HCT116 (cell line): ENCODE results near the gene SEC22A. TPM values are rescaled to one million over a fixed set of nuclear protein-coding genes. Genes with fewer than 3 reads are reported as not detected.

ENCODE experiments used
- ATAC-seq: fragments of 200-7000 bp; cut with Tn5 transposase; 2 replicates; pipeline ENCODE4 v1.9.1; 2020; ENCODE audit warnings: mild to moderate bottlenecking, moderate library complexity
- BruUV-seq: library from RNA; stranded (reverse); fragments of 400-500 nt; replicated peaks from 2 replicates; lab custom pipeline; 2021; lab: Mats Ljungman, UMichigan
- CTCF ChIA-PET: fragments of 300-600 bp; sonication (Branson Sonifier 250); formaldehyde crosslinking; loops from one replicate; lab custom pipeline; 2021; ENCODE audit warnings: antibody characterized with exemption; lab: Charles Lee
- POLR2A ChIA-PET: fragments of 300-600, 350-600 bp; sonication (Branson Sonifier 250); formaldehyde crosslinking; loops from one replicate; lab custom pipeline; 2021; ENCODE audit warnings: antibody characterized with exemption; lab: Charles Lee
- RAD21 ChIA-PET, 2 experiments: fragments of 300-600 bp; sonication (Branson Sonifier 250); formaldehyde crosslinking; loops; one replicate each; lab custom pipeline; 2023; ENCODE audit warnings: low total read pairs in 2 of 2; ENCODE audit not compliant: uncharacterized antibody in 2 of 2, unreplicated experiment in 2 of 2, low non-redundant PET in 1 of 2; lab: Charles Lee
- DNase-seq: peaks from one replicate; pipeline ENCODE4 v3.0.0-alpha.2; 2010; ENCODE audit warnings: low read depth, low spot score
- H2AFZ ChIP-seq: fragments of 200-600 bp; shearing (Covaris generic), sonication (generic); 2 replicates; pipeline ENCODE4 v1.6.1; 2017; ENCODE audit warnings: low read depth, mixed run types, mixed read lengths, antibody characterized with exemption, low read length; ENCODE audit not compliant: poor library complexity, severe bottlenecking
- H3K27ac ChIP-seq: 2 replicates; pipeline ENCODE4 v1.5.1; 2012; ENCODE audit warnings: low read depth, low read length
- H3K27me3 ChIP-seq: fragments of 200-600 bp; sonication (generic); 2 replicates; pipeline ENCODE4 v1.6.1; 2016; ENCODE audit warnings: mixed run types, low read length, mixed read lengths; ENCODE audit not compliant: insufficient read depth
- H3K36me3 ChIP-seq, 2 experiments: fragments of 200-500 bp in 1 of 2; fragments of 200-600 bp in 1 of 2; sonication (Bioruptor generic) in 1 of 2; sonication (generic) in 1 of 2; 2 replicates each; pipeline versions ENCODE4 v1.5.1 to v1.6.1; 2014 to 2016; ENCODE audit warnings: low read length in 2 of 2, inconsistent platforms in 1 of 2, mixed read lengths in 1 of 2, mixed run types in 1 of 2; ENCODE audit not compliant: insufficient read depth in 2 of 2, control insufficient read depth in 1 of 2
- H3K4me1 ChIP-seq, 2 experiments: fragments of 200-600 bp in 1 of 2; sonication (generic) in 1 of 2; 2 replicates each; pipeline versions ENCODE4 v1.5.1 to v1.6.1; 2012 to 2017; ENCODE audit warnings: low read length in 2 of 2, inconsistent platforms in 1 of 2, mild to moderate bottlenecking in 1 of 2, mixed read lengths in 1 of 2, mixed run types in 1 of 2, moderate library complexity in 1 of 2; ENCODE audit not compliant: insufficient read depth in 2 of 2, control insufficient read depth in 1 of 2
- H3K4me2 ChIP-seq: fragments of 200-600 bp; sonication (generic); 2 replicates; pipeline ENCODE4 v1.6.1; 2017; ENCODE audit warnings: mixed run types, low read length, mixed read lengths
- H3K4me3 ChIP-seq, 2 experiments: fragments of 200-600 bp in 1 of 2; sonication (generic) in 1 of 2; replicated peaks in 1 of 2; 2 replicates each; pipeline ENCODE4 v1.5.1; 2011 to 2016; ENCODE audit warnings: low read length in 2 of 2, control low read depth in 1 of 2, low read depth in 1 of 2, mild to moderate bottlenecking in 1 of 2, mixed read lengths in 1 of 2, mixed run types in 1 of 2
- H3K79me2 ChIP-seq: fragments of 200-600 bp; sonication (generic); 2 replicates; pipeline ENCODE4 v1.6.1; 2017; ENCODE audit warnings: mild to moderate bottlenecking, mixed run types, low read length, moderate library complexity, mixed read lengths; ENCODE audit not compliant: insufficient read depth
- H3K9ac ChIP-seq: fragments of 200-600 bp; sonication (generic); 2 replicates; pipeline ENCODE4 v1.6.1; 2016; ENCODE audit warnings: low read length, mixed read lengths
- H3K9me2 ChIP-seq: fragments of 200-600 bp; sonication (generic), shearing (Covaris generic); 2 replicates; pipeline ENCODE4 v1.6.1; 2017; ENCODE audit warnings: mixed run types, mild to moderate bottlenecking, moderate library complexity; ENCODE audit not compliant: insufficient read depth
- H3K9me3 ChIP-seq, 2 experiments: fragments of 200-500 bp in 1 of 2; fragments of 200-600 bp in 1 of 2; sonication (Bioruptor generic) in 1 of 2; sonication (generic) in 1 of 2; 2 replicates each; pipeline ENCODE4 v1.6.1; 2014 to 2017; ENCODE audit warnings: low read length in 2 of 2, mixed read lengths in 2 of 2, inconsistent platforms in 1 of 2, low read depth in 1 of 2, mild to moderate bottlenecking in 1 of 2, mixed run types in 1 of 2, moderate library complexity in 1 of 2; ENCODE audit not compliant: control insufficient read depth in 1 of 2, insufficient read depth in 1 of 2
- H4K20me1 ChIP-seq: fragments of 200-600 bp; sonication (generic), shearing (Covaris generic); 2 replicates; pipeline ENCODE4 v1.6.1; 2017; ENCODE audit warnings: mixed run types, mild to moderate bottlenecking, moderate library complexity; ENCODE audit not compliant: insufficient read depth
- CTCF ChIP-seq, 3 experiments: fragments of 200-600 bp in 1 of 3; sonication (generic) in 1 of 3; IDR thresholded peaks in 2 of 3; conservative IDR thresholded peaks in 1 of 3; 2 replicates each; pipeline ENCODE4 v1.5.1; 2012 to 2017; ENCODE audit warnings: low read depth in 2 of 3, low read length in 2 of 3, antibody characterized with exemption in 1 of 3, borderline replicate concordance in 1 of 3, control low read depth in 1 of 3, mild to moderate bottlenecking in 1 of 3, mixed read lengths in 1 of 3, mixed run types in 1 of 3, moderate library complexity in 1 of 3; ENCODE audit not compliant: insufficient read depth in 1 of 3
- ELF1 ChIP-seq: IDR thresholded peaks from 2 replicates; pipeline ENCODE4 v1.6.1; 2012; ENCODE audit warnings: low read depth, borderline replicate concordance
- RAD21 ChIP-seq: IDR thresholded peaks from 2 replicates; pipeline ENCODE4 v1.6.1; 2012; ENCODE audit warnings: low read depth, mild to moderate bottlenecking
- SRF ChIP-seq: IDR thresholded peaks from 2 replicates; pipeline ENCODE4 v1.6.1; 2012; ENCODE audit warnings: low read depth
- ZFX ChIP-seq: fragments of 450-650 bp; IDR thresholded peaks from 2 replicates; pipeline ENCODE4 v1.6.1; 2017
- intact Hi-C: fragments of 100-400 bp; cut with micrococcal nuclease; formaldehyde crosslinking; loops from 2 replicates; pipeline ENCODE4 v1.10.0; 2022
- total RNA-seq: library from RNA; stranded (reverse); gene quantifications from one replicate; pipeline ENCODE4 v1.2.1, GENCODE V29; 2021; ENCODE audit not compliant: unreplicated experiment
- TF ChIP-seq, protein P1 (sequence below): IDR thresholded peaks from 2 replicates; pipeline ENCODE4 v1.6.1; 2011; ENCODE audit warnings: mild to moderate bottlenecking, low read length, moderate library complexity; ENCODE audit not compliant: insufficient replicate concordance; ENCODE audit errors: extremely low read depth

Gene SEC22A
- total RNA-seq, 1 experiment from 2014 or later = 10.6 TPM

- intact Hi-C loops = no loop called here
- DNase-seq (no peak), ATAC-seq (no peak)
- no peak overlapping the region for H3K4me2 ChIP-seq
- no peak for TF ChIP-seq CTCF (IDR thresholded peaks at IDR 0.05 in 2 of 3, conservative IDR thresholded peaks at IDR 0.05 in 1 of 3; ENCODE audit: borderline replicate concordance in 1 of 3, insufficient read depth in 1 of 3, low read depth in 2 of 3, low read length in 2 of 3)
- no peak for TF ChIP-seq ELF1
- no peak for TF ChIP-seq ZFX
- TF ChIP-seq SRF = no peak
- TF ChIP-seq RAD21 = no peak
- TF ChIP-seq, protein P1, sequence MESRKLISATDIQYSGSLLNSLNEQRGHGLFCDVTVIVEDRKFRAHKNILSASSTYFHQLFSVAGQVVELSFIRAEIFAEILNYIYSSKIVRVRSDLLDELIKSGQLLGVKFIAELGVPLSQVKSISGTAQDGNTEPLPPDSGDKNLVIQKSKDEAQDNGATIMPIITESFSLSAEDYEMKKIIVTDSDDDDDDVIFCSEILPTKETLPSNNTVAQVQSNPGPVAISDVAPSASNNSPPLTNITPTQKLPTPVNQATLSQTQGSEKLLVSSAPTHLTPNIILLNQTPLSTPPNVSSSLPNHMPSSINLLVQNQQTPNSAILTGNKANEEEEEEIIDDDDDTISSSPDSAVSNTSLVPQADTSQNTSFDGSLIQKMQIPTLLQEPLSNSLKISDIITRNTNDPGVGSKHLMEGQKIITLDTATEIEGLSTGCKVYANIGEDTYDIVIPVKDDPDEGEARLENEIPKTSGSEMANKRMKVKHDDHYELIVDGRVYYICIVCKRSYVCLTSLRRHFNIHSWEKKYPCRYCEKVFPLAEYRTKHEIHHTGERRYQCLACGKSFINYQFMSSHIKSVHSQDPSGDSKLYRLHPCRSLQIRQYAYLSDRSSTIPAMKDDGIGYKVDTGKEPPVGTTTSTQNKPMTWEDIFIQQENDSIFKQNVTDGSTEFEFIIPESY = no peak
- no peak overlapping the region for H3K27ac ChIP-seq
- no peaks in the 10 kb centered on the region for H3K9me2 ChIP-seq
- RAD21 ChIA-PET = no interaction called here
- peaks cover 19 to 47% of the 10 kb centered on the region in 2 experiments for H3K36me3 ChIP-seq
- no peaks in the 10 kb centered on the region for H3K9me3 ChIP-seq
- H2AFZ ChIP-seq = no peak overlapping the region
- CTCF ChIA-PET = no interaction called here
- POLR2A ChIA-PET = no interaction called here
- no peaks in the 10 kb centered on the region for H3K79me2 ChIP-seq
- H3K27me3 ChIP-seq = no peaks in the 10 kb centered on the region
- H3K4me3 ChIP-seq = no peak overlapping the region
- no peaks in the 10 kb centered on the region; the same call in 1 of the 2 replicates for H4K20me1 ChIP-seq
- no peak overlapping the region for H3K9ac ChIP-seq
- BruUV-seq = no TSS peak
- H3K4me1 ChIP-seq = no peaks in the 10 kb centered on the region
Observed at GRCh38 chr3:123158899-123159390, 42.8 kb upstream of the SEC22A start.
